ENCODE results near the gene RSAD1.

DNA sequence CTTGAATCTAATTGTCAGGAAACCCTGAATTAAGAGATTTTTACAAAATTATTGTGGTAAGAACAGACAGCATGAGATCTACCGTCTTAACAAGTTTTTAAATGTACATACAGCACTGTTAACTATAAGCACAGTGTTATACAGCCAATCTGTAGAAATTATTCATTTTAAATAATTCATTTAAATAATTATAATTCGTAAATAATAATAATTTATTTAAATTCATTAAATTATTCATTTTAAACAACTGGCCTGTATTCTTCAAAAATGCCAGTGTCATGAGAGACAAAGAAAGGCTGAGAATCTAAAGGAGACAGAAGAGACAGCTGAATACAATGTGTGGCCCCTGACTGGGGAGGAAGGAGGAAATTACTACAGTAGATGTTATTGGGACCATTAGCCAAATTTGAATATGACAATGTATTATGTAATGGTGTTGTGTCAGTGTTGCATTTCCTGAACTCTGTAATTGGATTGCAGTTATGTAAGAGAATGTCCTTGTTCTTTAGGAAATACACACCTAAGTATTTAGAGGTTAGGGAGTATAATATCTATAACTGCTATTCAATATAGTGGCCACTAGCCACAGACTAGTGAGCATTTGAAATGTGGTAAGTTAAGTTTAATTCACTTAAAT is 2.3 kb downstream of the RSAD1 start:
- TF ChIP-seq, protein P1, sequence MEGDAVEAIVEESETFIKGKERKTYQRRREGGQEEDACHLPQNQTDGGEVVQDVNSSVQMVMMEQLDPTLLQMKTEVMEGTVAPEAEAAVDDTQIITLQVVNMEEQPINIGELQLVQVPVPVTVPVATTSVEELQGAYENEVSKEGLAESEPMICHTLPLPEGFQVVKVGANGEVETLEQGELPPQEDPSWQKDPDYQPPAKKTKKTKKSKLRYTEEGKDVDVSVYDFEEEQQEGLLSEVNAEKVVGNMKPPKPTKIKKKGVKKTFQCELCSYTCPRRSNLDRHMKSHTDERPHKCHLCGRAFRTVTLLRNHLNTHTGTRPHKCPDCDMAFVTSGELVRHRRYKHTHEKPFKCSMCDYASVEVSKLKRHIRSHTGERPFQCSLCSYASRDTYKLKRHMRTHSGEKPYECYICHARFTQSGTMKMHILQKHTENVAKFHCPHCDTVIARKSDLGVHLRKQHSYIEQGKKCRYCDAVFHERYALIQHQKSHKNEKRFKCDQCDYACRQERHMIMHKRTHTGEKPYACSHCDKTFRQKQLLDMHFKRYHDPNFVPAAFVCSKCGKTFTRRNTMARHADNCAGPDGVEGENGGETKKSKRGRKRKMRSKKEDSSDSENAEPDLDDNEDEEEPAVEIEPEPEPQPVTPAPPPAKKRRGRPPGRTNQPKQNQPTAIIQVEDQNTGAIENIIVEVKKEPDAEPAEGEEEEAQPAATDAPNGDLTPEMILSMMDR (IDR thresholded peaks at IDR 0.05), result no peak
- TF ChIP-seq EP300 (IDR thresholded peaks at IDR 0.05), result no peak
